ENCODE data around the gene TMEM270.
"Not testable (repeated sequence)": the region's sequence is repeated elsewhere in the genome, so short reads cannot be mapped to it uniquely, and the experiment has no call there.

The TMEM270 gene

GRCh38 chr7:73860859-73861258 lies at the start of gene TMEM270:
Gene TMEM270 (plus strand): TSS chr7:73861159. CDS start chr7:73861195, 36 bp downstream.
- DNase-seq = no peak

- DNase-seq = peak; percentile 11
These were observed 49.2 kb upstream of the TMEM270 start for GRCh38 chr7:73811760-73812168.

GRCh38 chr7:73812996-73813395 lies 48.0 kb upstream of the TMEM270 start:
- no peak for DNase-seq

GRCh38 chr7:73815436-73815835 lies 45.5 kb upstream of the TMEM270 start:
- DNase-seq = no peak

GRCh38 chr7:73817121-73817520 lies 43.8 kb upstream of the TMEM270 start:
- no peak for DNase-seq

- no peak for DNase-seq
These were observed 40.9 kb upstream of the TMEM270 start for GRCh38 chr7:73820013-73820412.

GRCh38 chr7:73821597-73822285 lies 39.2 kb upstream of the TMEM270 start:
- not testable (repeated sequence) for DNase-seq

- peak; percentile 85 for DNase-seq
These were observed 38.4 kb upstream of the TMEM270 start for GRCh38 chr7:73822319-73823173.

GRCh38 chr7:73823257-73823656 lies 37.7 kb upstream of the TMEM270 start:
- DNase-seq = no peak

GRCh38 chr7:73823873-73824592 lies 36.9 kb upstream of the TMEM270 start:
- no peak for DNase-seq

GRCh38 chr7:73824986-73825385 lies 36.0 kb upstream of the TMEM270 start:
- no peak for DNase-seq

- no peak for DNase-seq
These were observed 33.3 kb upstream of the TMEM270 start for GRCh38 chr7:73827567-73828106.

- DNase-seq = no peak
These were observed 32.7 kb upstream of the TMEM270 start for GRCh38 chr7:73828107-73828803.

GRCh38 chr7:73828972-73829371 lies 32.0 kb upstream of the TMEM270 start:
- DNase-seq = no peak

- DNase-seq = no peak
These were observed 31.5 kb upstream of the TMEM270 start for GRCh38 chr7:73829505-73829904.

GRCh38 chr7:73829921-73830680 lies 30.9 kb upstream of the TMEM270 start:
- no peak for DNase-seq

GRCh38 chr7:73830681-73831583 lies 30.0 kb upstream of the TMEM270 start, which contains the start of gene CLDN4:
Gene CLDN4 (plus strand): TSS chr7:73830996. CDS start chr7:73831202, 206 bp downstream.
- no peak for DNase-seq

- no peak for DNase-seq
These were observed 29.4 kb upstream of the TMEM270 start for GRCh38 chr7:73831584-73831833.

GRCh38 chr7:73831834-73832651 lies 28.9 kb upstream of the TMEM270 start:
- no peak for DNase-seq

GRCh38 chr7:73832806-73833205 lies 28.2 kb upstream of the TMEM270 start:
- no peak for DNase-seq

Measured in amniotic stem cell (primary cell).